HEK293T (cell line): ENCODE results near the gene ARHGAP26.

ENCODE experiments used
- ARNT ChIP-seq: fragments of 450-650 bp; IDR thresholded peaks from 2 replicates; pipeline ENCODE4 v1.6.1; 2017; ENCODE audit warnings: mild to moderate bottlenecking
- BHLHE40 ChIP-seq: fragments of 450-650 bp; IDR thresholded peaks from 2 replicates; pipeline ENCODE4 v1.6.1; 2016; ENCODE audit warnings: mild to moderate bottlenecking, moderate library complexity, borderline replicate concordance
- FOXK2 ChIP-seq: fragments of 450-650 bp; IDR thresholded peaks from 2 replicates; pipeline ENCODE4 v1.6.1; 2016; ENCODE audit warnings: mild to moderate bottlenecking
- FOXM1 ChIP-seq: fragments of 450-650 bp; IDR thresholded peaks from 2 replicates; pipeline ENCODE4 v1.6.1; 2017; ENCODE audit warnings: mild to moderate bottlenecking, borderline replicate concordance
- HDGF ChIP-seq: fragments of 450-650 bp; IDR thresholded peaks from 2 replicates; pipeline ENCODE4 v1.6.1; 2017; ENCODE audit warnings: antibody characterized with exemption, borderline replicate concordance
- SP1 ChIP-seq: fragments of 450-650 bp; IDR thresholded peaks from 2 replicates; pipeline ENCODE4 v1.6.1; 2017

GRCh38 chr5:142795251-142795650 lies 25.1 kb downstream of the ARHGAP26 start:
- TF ChIP-seq BHLHE40 (no peak), FOXK2 (no peak), HDGF (no peak), SP1 (no peak), ARNT (no peak), FOXM1 (no peak)
